ENCODE measurements around the gene MRPL14. TPM values are rescaled to one million over a fixed set of nuclear protein-coding genes. Genes with fewer than 3 reads are reported as not detected.
"Not testable (repeated sequence)": the region's sequence is repeated elsewhere in the genome, so short reads cannot be mapped to it uniquely, and the experiment has no call there.

The MRPL14 gene
- total RNA-seq, 1 donor from 2014 or later = 46.9 TPM

- no peaks in the 10 kb centered on the region for H3K27me3 Mint-ChIP-seq (ENCODE audit: low read depth)
- no peak for DNase-seq (ENCODE audit: low spot score in 2 of 2, unreplicated experiment in 2 of 2)
- H3K36me3 Mint-ChIP-seq = peaks cover 16% of the 10 kb centered on the region
- H3K27ac Mint-ChIP-seq = no peak overlapping the region
- no peaks in the 10 kb centered on the region for H3K9me3 Mint-ChIP-seq
- H3K4me3 Mint-ChIP-seq = no peak overlapping the region
- TF ChIP-seq CTCF (IDR thresholded peaks at IDR 0.05; ENCODE audit: unreplicated experiment) = no peak
- H3K4me1 Mint-ChIP-seq = no peaks in the 10 kb centered on the region
These were observed 32.6 kb downstream of the MRPL14 start for GRCh38 chr6:44094403-44095242.

DNA sequence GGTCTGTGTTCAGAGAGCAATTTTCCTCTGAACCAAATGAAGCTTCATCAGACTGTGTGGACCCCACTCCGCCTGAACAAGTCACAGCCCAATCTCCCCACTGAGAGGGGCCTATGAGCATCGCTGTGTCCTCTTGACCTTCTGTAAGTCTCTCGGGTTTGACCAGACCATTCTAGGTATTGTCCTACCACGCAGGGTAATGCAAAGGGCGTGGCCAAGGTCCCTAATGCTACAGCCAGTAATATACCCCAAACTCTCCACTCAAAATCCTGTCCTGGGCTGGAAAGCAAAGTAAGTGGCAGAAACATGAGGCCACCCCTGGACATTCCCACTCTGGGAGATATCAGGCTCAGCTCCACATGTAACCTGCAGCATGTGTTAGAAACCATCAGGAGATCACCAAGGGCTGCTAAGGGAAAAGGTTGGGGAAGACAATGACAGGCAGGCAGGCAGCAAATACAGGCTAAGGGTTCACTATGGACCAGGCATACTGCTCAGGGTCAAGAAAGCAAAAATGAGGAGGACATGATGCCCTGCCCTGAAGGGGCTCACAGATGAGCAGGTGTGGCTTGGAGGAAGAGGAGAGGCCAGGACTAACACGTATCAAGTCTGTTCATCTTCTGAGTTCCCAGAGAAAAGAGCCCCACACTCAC is 33.4 kb downstream of the MRPL14 start:
- Mint-ChIP-seq H3K4me3 (no peak overlapping the region), H3K4me1 (no peaks in the 10 kb centered on the region), H3K27ac (no peak overlapping the region), H3K36me3 (peaks cover 16% of the 10 kb centered on the region), H3K27me3 (ENCODE audit: low read depth) (no peaks in the 10 kb centered on the region), H3K9me3 (no peaks in the 10 kb centered on the region)
- TF ChIP-seq CTCF (IDR thresholded peaks at IDR 0.05; ENCODE audit: unreplicated experiment) = no peak
- DNase-seq (ENCODE audit: low spot score in 2 of 2, unreplicated experiment in 2 of 2) = no peak

DNA sequence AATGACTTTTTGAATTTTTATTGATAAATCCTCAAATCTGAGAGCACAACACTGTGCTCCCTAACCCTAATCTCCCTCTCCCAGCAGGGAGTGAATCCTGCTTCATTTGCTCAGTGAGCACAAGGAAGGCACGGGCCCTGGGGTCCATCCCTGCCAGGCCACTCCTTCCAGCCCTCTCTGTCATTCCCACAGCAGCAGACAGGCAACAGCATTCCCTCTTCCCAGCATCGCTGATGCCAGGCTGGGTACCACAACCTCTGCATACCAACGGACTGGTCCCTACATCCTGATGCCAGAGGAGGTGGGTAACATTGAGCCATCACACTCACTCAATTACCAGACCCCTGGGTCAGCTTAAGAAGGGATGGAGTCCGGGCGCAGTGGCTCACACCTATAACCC is 34.2 kb downstream of the MRPL14 start:
- Mint-ChIP-seq H3K27me3 (ENCODE audit: low read depth) (no peaks in the 10 kb centered on the region), H3K4me3 (no peak overlapping the region), H3K27ac (no peak overlapping the region), H3K4me1 (no peaks in the 10 kb centered on the region), H3K36me3 (peaks cover 16% of the 10 kb centered on the region), H3K9me3 (no peaks in the 10 kb centered on the region)
- no peak for DNase-seq (ENCODE audit: low spot score in 2 of 2, unreplicated experiment in 2 of 2)
- TF ChIP-seq CTCF (IDR thresholded peaks at IDR 0.05; ENCODE audit: unreplicated experiment) = no peak

- Mint-ChIP-seq H3K4me1 (no peaks in the 10 kb centered on the region), H3K36me3 (peaks cover 16% of the 10 kb centered on the region)
- TF ChIP-seq CTCF (IDR thresholded peaks at IDR 0.05; ENCODE audit: unreplicated experiment) = no peak
These were observed 35.0 kb downstream of the MRPL14 start for GRCh38 chr6:44091981-44092884.

GRCh38 chr6:44091356-44091755 is 35.9 kb downstream of the MRPL14 start:
- not testable (repeated sequence) for H3K4me3 Mint-ChIP-seq; DNase-seq (ENCODE audit: low spot score in 2 of 2, unreplicated experiment in 2 of 2); H3K9me3 Mint-ChIP-seq; H3K27ac Mint-ChIP-seq; H3K27me3 Mint-ChIP-seq (ENCODE audit: low read depth); H3K4me1 Mint-ChIP-seq
- peaks cover 14% of the 10 kb centered on the region for H3K36me3 Mint-ChIP-seq

More at GRCh38 chr6:44091981-44092884, 35.0 kb downstream of the MRPL14 start:
- H3K9me3 Mint-ChIP-seq = no peaks in the 10 kb centered on the region
- H3K27me3 Mint-ChIP-seq (ENCODE audit: low read depth) = no peaks in the 10 kb centered on the region
- no peak overlapping the region for H3K4me3 Mint-ChIP-seq
- no peak for DNase-seq (ENCODE audit: low spot score in 2 of 2, unreplicated experiment in 2 of 2)
- H3K27ac Mint-ChIP-seq = no peak overlapping the region

All from mesothelial cell of epicardium (in vitro differentiated cells).